ENCODE data around the gene JCHAIN.

DNA sequence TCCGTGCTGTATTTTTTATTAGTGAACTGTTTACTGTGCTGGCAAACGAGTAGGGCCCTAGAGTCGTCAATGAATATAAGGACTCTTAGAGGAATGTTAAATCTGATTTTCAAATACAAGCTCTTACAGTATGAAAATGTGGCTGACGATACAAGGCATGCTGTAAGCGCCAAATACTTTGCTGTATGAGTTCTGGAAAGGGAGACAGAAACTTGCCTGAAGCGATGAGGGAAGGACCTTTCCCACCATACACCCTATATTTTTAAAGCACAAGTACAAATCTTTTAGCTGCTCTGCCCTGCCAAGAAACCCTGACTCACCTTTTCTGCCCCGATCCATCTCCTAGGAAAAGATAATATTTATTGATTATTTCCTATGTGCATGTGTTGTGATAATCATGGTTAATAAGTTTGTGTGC, 39.7 kb upstream of the JCHAIN start:
- TF ChIP-seq, protein P1, sequence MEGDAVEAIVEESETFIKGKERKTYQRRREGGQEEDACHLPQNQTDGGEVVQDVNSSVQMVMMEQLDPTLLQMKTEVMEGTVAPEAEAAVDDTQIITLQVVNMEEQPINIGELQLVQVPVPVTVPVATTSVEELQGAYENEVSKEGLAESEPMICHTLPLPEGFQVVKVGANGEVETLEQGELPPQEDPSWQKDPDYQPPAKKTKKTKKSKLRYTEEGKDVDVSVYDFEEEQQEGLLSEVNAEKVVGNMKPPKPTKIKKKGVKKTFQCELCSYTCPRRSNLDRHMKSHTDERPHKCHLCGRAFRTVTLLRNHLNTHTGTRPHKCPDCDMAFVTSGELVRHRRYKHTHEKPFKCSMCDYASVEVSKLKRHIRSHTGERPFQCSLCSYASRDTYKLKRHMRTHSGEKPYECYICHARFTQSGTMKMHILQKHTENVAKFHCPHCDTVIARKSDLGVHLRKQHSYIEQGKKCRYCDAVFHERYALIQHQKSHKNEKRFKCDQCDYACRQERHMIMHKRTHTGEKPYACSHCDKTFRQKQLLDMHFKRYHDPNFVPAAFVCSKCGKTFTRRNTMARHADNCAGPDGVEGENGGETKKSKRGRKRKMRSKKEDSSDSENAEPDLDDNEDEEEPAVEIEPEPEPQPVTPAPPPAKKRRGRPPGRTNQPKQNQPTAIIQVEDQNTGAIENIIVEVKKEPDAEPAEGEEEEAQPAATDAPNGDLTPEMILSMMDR (IDR thresholded peaks at IDR 0.05), result no peak
- no peak for TF ChIP-seq POLR2A (IDR thresholded peaks at IDR 0.05)

Data from esophagus squamous epithelium (tissue), 4 donors.